ENCODE measurements around the gene RELN. TPM values are rescaled to one million over a fixed set of nuclear protein-coding genes. Genes with fewer than 3 reads are reported as not detected.

Gene RELN
- total and polyA plus RNA-seq, 2 of the 13 experiments (the other 11 are each of a cell fraction or from before 2014, with no cell fraction given), result 315 to 332 TPM

- Histone ChIP-seq H3K9me3 (ENCODE audit: low read length) (no peaks in the 10 kb centered on the region), H3K4me3 (replicated peaks in 1 of 3; ENCODE audit: insufficient read depth in 1 of 3, low read depth in 2 of 3, low read length in 3 of 3) (no peak overlapping the region), H3K27me3 (ENCODE audit: control insufficient read depth in 1 of 2, insufficient read depth in 2 of 2, low read length in 2 of 2) (no peaks in the 10 kb centered on the region), H3K4me1 (ENCODE audit: insufficient read depth, low read length) (no peaks in the 10 kb centered on the region), H3K36me3 (replicated peaks in 1 of 2; ENCODE audit: control insufficient read depth in 1 of 2, insufficient read depth in 2 of 2, low read length in 2 of 2) (peaks cover 0 to 25% of the 10 kb centered on the region in 2 experiments; a peak in 3 of 5 replicates), H2AFZ (ENCODE audit: low read length) (no peak overlapping the region), H3K4me2 (ENCODE audit: low read depth, low read length) (no peak overlapping the region), H3K79me2 (ENCODE audit: insufficient read depth, low read length) (no peaks in the 10 kb centered on the region), H3K9ac (ENCODE audit: insufficient read depth, low read depth, low read length) (no peak overlapping the region), H4K20me1 (ENCODE audit: insufficient read depth, low read length) (no peaks in the 10 kb centered on the region), H3K27ac (ENCODE audit: extremely low read length, insufficient read depth, low read length) (no peak overlapping the region)
- ChIA-PET POLR2A (no interaction called here), CTCF (ENCODE audit: low intra/inter-chr PET ratio, low total read pairs) (no interaction called here)
- in situ Hi-C loops (cut with HindIII; ENCODE audit: extremely low pct_ligation_motif_present, low pct_unique_long_range_greater_than_20kb), result no loop called here
- FAIRE-seq (no peak), ATAC-seq (no peak), DNase-seq (ENCODE audit: low spot score) (no peak)
- 67% methylated on average over 6 of the region's 6 CpGs for WGBS (ENCODE audit: low lambda C conversion rate)
- no TSS peak for BruUV-seq (replicated peaks)
- no peak for TF ChIP-seq ZSCAN25 (CRISPR knock-in tag; IDR thresholded peaks at IDR 0.05)
- peak; percentile 17 for TF ChIP-seq RBM22 (optimal IDR thresholded peaks at IDR 0.05; ENCODE audit: low read length)
- intact Hi-C loops (cut with micrococcal nuclease; ENCODE audit: unreplicated experiment), result no loop called here
Measured at GRCh38 chr7:103521937-103522336, 467.5 kb downstream of the RELN start.

GRCh38 chr7:103504505-103505135 lies 484.8 kb downstream of the RELN start:
- FAIRE-seq (no peak), ATAC-seq (no peak), DNase-seq (ENCODE audit: low spot score) (no peak)
- BruUV-seq (replicated peaks), result no TSS peak
- Histone ChIP-seq H3K79me2 (ENCODE audit: insufficient read depth, low read length) (no peaks in the 10 kb centered on the region), H2AFZ (ENCODE audit: low read length) (no peak overlapping the region), H3K9ac (ENCODE audit: insufficient read depth, low read depth, low read length) (no peak overlapping the region), H3K27me3 (ENCODE audit: control insufficient read depth in 1 of 2, insufficient read depth in 2 of 2, low read length in 2 of 2) (no peaks in the 10 kb centered on the region), H3K9me3 (ENCODE audit: low read length) (no peaks in the 10 kb centered on the region), H3K36me3 (replicated peaks in 1 of 2; ENCODE audit: control insufficient read depth in 1 of 2, insufficient read depth in 2 of 2, low read length in 2 of 2) (peaks cover 0 to 33% of the 10 kb centered on the region in 2 experiments; a peak in 3 of 5 replicates), H4K20me1 (ENCODE audit: insufficient read depth, low read length) (no peaks in the 10 kb centered on the region), H3K27ac (ENCODE audit: extremely low read length, insufficient read depth, low read length) (no peak overlapping the region), H3K4me2 (ENCODE audit: low read depth, low read length) (no peak overlapping the region), H3K4me1 (ENCODE audit: insufficient read depth, low read length) (no peaks in the 10 kb centered on the region), H3K4me3 (replicated peaks in 1 of 3; ENCODE audit: insufficient read depth in 1 of 3, low read depth in 2 of 3, low read length in 3 of 3) (no peak overlapping the region)
- intact Hi-C loops (cut with micrococcal nuclease; ENCODE audit: unreplicated experiment), result no loop called here
- ChIA-PET POLR2A (no interaction called here), CTCF (ENCODE audit: low intra/inter-chr PET ratio, low total read pairs) (no interaction called here)
- 77% methylated on average over 5 of the region's 13 CpGs for WGBS (ENCODE audit: low lambda C conversion rate)
- in situ Hi-C loops (cut with HindIII; ENCODE audit: extremely low pct_ligation_motif_present, low pct_unique_long_range_greater_than_20kb), result no loop called here
- TF ChIP-seq ARNT2 (CRISPR knock-in tag; IDR thresholded peaks at IDR 0.05; ENCODE audit: low read depth), result no peak
- TF ChIP-seq CSRNP1 (CRISPR knock-in tag; IDR thresholded peaks at IDR 0.05), result no peak
- TF ChIP-seq ZNF878 (CRISPR knock-in tag; IDR thresholded peaks at IDR 0.05), result no peak
- TF ChIP-seq ZNF460 (CRISPR knock-in tag; IDR thresholded peaks at IDR 0.05; ENCODE audit: borderline replicate concordance), result no peak
- TF ChIP-seq SMC3 (IDR thresholded peaks at IDR 0.05; ENCODE audit: low read length), result no peak
- no peak for TF ChIP-seq ZNF430 (CRISPR knock-in tag; IDR thresholded peaks at IDR 0.05)
- no peak for TF ChIP-seq ZNF564 (CRISPR knock-in tag; IDR thresholded peaks at IDR 0.05)
- TF ChIP-seq ZNF629 (CRISPR knock-in tag; conservative IDR thresholded peaks at IDR 0.05), result no peak
- no peak for TF ChIP-seq NONO (IDR thresholded peaks at IDR 0.05)
- TF ChIP-seq NONO (CRISPR knock-in tag; conservative IDR thresholded peaks at IDR 0.05), result no peak
- TF ChIP-seq ARID3A (IDR thresholded peaks at IDR 0.05; ENCODE audit: low read depth, low read length), result no peak
- TF ChIP-seq SNAPC5 (CRISPR knock-in tag; IDR thresholded peaks at IDR 0.05; ENCODE audit: borderline replicate concordance), result no peak
- TF ChIP-seq SIN3B (IDR thresholded peaks at IDR 0.05; ENCODE audit: low read length), result no peak
- TF ChIP-seq NFE2L1 (CRISPR knock-in tag; IDR thresholded peaks at IDR 0.05; ENCODE audit: borderline replicate concordance), result no peak
- no peak for TF ChIP-seq DPF2 (CRISPR knock-in tag; IDR thresholded peaks at IDR 0.05; ENCODE audit: borderline replicate concordance, low read depth)
